CD4-positive, alpha-beta T cell treated with Interleukin-12 subunit alpha and Interleukin-12 subunit beta, for 1 hour (primary cell): ENCODE results near the gene SGMS1.
"Not testable (repeated sequence)": the region's sequence is repeated elsewhere in the genome, so short reads cannot be mapped to it uniquely, and the experiment has no call there.

Experiments
- DNase-seq: peaks from one replicate; pipeline ENCODE4 v3.0.0-alpha.2; 2020

Gene SGMS1

GRCh38 chr10:50445777-50446176, 178.0 kb downstream of the SGMS1 start:
- not testable (repeated sequence) for DNase-seq

DNA sequence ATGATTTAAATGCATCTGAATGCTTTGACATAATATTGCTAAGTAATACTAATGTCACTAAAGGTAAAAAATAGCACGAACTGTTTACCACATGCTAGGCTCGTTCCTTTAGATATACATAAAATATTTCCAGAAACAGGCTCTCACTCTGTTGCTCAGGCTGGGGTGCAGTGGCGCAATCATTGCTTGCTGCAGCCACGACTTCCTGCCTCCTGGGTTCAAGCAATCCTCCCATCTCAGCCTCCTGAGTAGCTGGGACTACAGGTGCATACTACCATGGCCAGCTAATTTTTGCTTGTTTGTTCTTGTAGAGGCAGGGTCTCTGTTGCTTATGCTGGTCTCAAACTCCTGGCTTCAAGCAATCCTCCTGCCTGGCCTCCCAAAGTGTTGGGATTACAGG, 183.3 kb downstream of the SGMS1 start:
- no peak for DNase-seq

GRCh38 chr10:50439806-50440205, 183.9 kb downstream of the SGMS1 start:
- DNase-seq = no peak

DNA sequence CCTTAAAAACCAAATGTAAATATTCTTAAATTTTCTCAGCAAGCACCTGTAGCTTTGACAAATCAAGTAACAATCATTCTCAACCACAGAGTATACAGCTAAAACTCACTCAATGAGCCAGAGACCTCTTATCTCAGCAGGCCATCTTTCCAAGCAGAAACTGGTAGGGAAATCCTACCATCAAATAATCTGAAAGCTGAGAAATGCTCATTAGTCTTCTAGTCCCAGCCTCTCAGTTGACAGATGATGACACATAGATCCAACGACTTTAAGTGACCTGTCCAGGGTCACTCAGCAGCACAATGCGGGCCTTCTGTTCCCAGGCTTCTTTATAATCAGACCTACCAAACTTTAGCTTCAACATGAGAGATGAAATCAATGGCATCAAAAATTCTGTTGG, 184.6 kb downstream of the SGMS1 start:
- DNase-seq = no peak

DNA sequence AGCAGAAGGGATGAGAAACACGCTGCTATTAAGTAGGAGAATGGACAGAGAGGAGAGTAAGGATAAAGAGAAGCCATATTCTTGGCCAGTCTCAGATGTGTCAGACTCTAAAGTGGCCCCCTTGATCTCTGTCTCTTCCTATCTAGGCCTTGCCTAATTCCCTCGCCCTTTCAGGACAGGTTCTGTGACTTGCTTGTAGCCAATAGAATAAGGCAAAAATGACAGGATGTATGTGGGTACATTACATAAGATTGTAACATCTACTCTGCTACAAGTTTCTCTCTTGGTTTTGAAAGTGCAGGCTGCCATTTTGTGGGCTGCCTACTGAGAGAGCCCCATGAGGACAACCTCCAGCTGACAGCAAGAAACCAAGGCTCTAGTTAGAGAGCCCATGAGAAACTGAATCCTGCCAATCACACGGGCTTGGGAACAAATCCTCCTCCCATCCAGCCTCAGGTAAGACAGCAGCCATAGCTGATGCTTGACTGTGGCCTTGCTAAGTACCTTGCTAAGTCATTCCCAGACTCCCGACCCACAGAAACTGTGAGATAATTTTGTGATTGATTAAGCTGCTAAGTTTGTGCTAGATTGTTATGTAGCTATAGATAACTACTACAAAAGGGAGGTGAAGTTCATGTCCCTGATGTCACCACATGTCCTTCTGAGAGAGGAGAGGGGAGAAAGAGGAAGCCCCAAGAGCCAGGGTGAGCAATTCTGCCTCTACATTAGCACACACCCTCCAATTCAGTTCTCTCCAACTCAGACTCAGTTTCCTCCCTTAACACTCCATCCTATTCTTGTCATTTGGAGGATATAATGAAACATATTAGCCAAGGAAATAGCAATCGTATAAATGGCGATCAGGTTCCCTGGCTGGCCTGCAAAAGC, 185.5 kb downstream of the SGMS1 start:
- DNase-seq = no peak

DNA sequence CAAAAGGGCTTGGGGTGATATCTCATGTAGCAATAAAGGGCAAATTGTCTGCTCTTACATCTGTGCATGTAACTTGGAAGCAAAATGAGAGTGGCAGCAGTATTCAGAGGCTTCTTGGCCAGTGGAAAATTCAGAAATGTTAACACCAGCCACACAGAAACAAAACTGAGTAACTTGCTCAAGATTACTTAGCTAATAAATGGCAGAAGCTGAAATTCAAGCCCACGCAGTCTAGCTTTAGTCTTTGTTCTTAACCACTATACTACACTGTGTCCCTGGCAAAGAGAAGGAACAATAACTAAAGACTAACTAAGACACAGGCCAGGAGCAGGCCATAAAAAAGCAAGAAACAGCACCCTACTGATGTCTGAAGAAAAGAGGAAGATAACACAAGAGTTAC, 186.5 kb downstream of the SGMS1 start:
- DNase-seq = no peak

- DNase-seq = no peak
Observed at GRCh38 chr10:50436805-50437204, 187.0 kb downstream of the SGMS1 start.

GRCh38 chr10:50432211-50433009, 191.3 kb downstream of the SGMS1 start:
- no peak for DNase-seq

DNA sequence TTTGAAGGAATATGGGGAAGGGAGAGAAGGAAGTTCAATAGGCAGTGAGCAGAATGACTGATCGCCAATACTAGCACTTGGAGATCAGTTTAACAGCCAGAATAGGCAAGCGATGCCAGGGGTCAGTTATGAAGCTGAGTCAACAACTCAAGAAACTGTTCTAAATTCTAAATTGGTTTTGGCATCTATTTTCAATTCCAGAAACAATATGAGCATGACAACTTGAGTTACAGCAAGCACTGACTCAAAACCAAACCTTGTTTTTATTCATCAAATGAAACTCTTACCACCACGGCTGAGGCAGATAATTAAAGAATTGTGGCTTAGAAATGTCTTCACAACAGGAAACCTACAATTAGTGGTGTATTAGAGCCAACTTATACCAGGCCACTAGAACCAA, 192.0 kb downstream of the SGMS1 start:
- peak; percentile 27 for DNase-seq

DNA sequence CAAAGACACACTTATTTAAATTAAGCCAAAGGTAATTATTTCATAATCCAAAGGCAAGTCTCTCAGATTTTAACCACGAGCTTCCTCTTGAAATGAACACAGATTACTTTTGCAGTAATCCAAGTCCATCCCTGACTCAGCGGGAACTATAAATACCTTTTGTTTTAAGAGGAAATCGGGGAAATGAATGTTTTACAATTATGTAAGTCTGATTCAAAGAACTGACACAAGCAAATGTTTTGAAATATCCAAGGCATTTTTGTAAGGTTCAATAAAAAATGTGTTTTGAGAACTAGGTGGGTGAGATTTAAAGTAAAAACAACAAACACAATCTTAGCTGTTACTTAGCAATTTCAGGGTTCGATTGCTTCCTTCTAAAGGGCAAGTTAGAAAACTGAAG, 192.6 kb downstream of the SGMS1 start:
- DNase-seq = no peak

DNA sequence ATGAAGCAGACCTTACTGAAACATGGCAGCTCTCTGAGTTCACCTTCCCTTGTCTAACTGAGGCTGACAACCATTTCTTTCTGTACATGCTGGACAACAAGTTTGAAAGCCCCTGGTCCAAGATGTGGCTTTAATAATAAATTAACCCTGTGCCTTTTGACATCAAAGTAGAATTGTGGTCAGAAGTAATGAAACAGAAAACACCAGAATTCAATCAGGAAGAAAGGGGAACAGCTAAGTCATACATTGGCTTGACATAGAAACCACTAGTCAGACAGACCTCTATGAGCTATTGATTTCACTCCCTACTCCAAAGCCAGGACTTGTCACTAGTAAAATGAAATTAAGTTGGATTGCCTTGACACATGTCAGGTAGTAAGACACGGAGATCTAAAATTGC, 197.3 kb downstream of the SGMS1 start:
- no peak for DNase-seq

DNA sequence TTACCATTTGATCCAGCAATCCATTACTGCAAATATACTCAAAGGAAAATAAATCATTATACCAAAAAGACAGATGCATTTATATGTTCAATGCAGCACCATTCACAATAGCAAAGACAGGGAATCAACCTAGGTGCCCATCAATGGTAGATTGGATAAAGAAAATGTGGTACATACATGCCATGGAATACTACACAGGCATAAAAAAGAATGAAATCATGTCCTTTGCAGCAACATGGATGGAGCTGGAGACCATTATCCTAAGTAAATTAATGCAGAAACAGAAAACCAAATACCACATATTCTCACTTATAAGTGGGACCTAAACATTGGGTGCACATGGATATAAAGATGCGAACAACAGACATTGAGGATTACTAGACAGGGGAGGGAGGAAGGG, 198.5 kb downstream of the SGMS1 start:
- DNase-seq = not testable (repeated sequence)

DNA sequence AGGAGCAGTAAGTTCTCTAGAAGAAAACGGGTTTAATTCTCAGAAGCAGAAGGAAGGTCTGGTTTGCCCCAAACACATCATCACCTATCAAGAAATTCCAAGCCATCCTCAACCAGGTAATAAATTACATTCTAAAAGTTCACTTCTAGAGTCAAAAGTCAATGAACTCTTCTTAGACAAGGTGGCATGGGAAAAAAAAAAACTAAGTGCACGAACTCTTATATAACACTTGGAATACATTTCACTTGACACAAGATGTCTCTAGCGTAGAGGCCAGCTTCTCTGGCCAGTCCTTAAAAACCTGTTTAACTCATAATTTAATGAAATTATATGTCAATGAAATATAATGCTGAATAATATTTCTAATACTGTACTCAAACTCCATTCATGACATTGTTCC, 200.3 kb downstream of the SGMS1 start:
- no peak for DNase-seq

- no peak for DNase-seq
Observed at GRCh38 chr10:50422259-50422658, 201.5 kb downstream of the SGMS1 start.

- peak; percentile 39 for DNase-seq
Observed at GRCh38 chr10:50421026-50421719, 202.6 kb downstream of the SGMS1 start.

GRCh38 chr10:50420196-50420595, 203.6 kb downstream of the SGMS1 start:
- no peak for DNase-seq

GRCh38 chr10:50419756-50420155, 204.0 kb downstream of the SGMS1 start:
- DNase-seq = no peak

GRCh38 chr10:50419091-50419490, 204.7 kb downstream of the SGMS1 start:
- DNase-seq = no peak

DNA sequence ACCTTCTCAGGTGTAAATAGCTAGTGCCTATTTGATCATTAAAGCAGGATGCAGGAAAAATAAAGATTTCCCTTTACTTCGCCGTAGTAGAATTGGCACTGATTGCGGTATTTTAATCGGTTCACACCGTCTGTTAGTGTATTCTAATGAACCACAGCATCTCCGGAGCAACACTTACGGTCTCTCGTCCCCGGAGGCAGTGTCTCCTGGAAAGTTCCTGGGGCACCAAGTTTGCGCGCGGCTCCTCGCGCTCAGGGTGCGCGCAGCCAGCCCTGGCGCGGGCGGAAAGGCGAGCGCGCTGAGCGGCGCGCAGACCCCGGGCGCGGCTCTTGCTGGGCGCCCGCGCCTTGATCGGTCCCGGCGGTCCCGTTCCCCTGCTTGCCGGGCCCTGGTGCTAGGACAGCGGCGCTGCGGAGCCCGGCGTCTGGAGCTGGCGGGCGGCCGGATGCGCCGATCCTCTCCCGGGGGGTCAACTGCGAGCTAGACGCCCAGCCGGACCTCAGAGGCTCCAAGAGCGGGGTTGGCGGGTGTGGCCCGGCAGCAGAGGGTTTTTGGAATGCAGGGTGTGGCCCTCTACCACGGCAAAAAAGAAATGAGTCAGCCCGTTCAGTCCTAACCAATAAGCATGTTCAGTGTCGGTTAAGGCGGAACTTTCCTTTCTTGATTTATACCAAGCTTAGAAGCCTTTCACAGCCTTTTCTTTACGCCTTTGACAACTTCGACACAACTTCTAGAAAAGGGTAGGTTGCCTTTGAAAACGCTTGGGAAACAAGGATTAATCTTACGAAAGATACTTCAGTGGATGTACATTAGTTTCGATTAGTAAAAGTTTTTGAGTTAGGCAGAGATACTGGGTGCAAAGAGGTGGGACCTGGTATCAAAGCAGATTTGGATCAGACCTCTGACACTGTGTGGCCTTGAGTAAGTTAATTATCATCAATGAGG, 205.6 kb downstream of the SGMS1 start:
- peak; percentile 52 for DNase-seq

GRCh38 chr10:50417486-50417885, 206.3 kb downstream of the SGMS1 start:
- DNase-seq = no peak

DNA sequence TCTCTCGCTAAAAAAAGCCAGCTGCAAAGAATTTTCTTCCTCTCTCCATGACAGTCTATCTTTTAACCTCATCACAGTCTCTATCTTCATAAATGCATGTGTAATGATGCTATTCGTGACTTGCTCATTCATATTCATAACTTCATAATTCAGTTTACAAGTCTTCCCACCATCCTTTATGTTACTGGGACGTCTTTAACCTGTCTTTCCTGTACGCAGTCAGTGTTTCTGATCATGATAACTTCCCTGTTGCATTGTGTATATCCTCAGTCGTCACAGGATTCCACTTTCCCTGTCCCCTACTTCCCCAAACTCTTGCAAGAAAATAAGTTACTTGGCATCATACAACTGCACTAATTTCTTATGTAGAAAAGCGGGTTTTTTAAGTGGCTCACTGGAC, 206.9 kb downstream of the SGMS1 start:
- DNase-seq = no peak

- DNase-seq = no peak
Observed at GRCh38 chr10:50416181-50416824, 207.5 kb downstream of the SGMS1 start.
